ENCODE results near the gene AUTS2. TPM values are rescaled to one million over a fixed set of nuclear protein-coding genes. Genes with fewer than 3 reads are reported as not detected.

Gene AUTS2
- total and polyA plus RNA-seq, 10 of the 15 experiments (the other 5 are each of a cell fraction or from before 2014, with no cell fraction given) = 6.4 to 55.6 (median 21.6) TPM

- Histone ChIP-seq H3K27me3 (replicated peaks in 1 of 2; ENCODE audit: control insufficient read depth in 2 of 2, insufficient read depth in 2 of 2, low read length in 1 of 2) (no peaks in the 10 kb centered on the region), H3K36me3 (ENCODE audit: control insufficient read depth in 2 of 2, insufficient read depth in 2 of 2, low read length in 1 of 2) (no peaks in the 10 kb centered on the region), H3K4me1 (ENCODE audit: control insufficient read depth, insufficient read depth, low read length) (peaks cover 24% of the 10 kb centered on the region), H4K20me1 (ENCODE audit: control insufficient read depth, insufficient read depth) (no peaks in the 10 kb centered on the region), H3K4me3 (no peak overlapping the region), H3K27ac (ENCODE audit: control insufficient read depth, insufficient read depth) (no peak overlapping the region), H3K79me2 (ENCODE audit: control insufficient read depth, insufficient read depth, low read length) (peaks cover 44% of the 10 kb centered on the region), H3K9me3 (replicated peaks; ENCODE audit: control insufficient read depth, insufficient read depth, low read length) (no peaks in the 10 kb centered on the region), H3K9ac (ENCODE audit: control insufficient read depth, insufficient read depth, low read length) (no peak overlapping the region), H2AFZ (ENCODE audit: control insufficient read depth, low read depth, low read length) (no peak overlapping the region), H3K4me2 (ENCODE audit: control insufficient read depth, insufficient read depth) (no peak overlapping the region)
- WGBS (ENCODE audit: insufficient coverage, insufficient replicate concordance, low lambda C conversion rate, missing lambda C conversion rate) = 0% methylated on average over 2 of the region's 2 CpGs
- TF ChIP-seq ZBED1 (IDR thresholded peaks at IDR 0.05; ENCODE audit: borderline replicate concordance) (no peak), JUND (IDR thresholded peaks at IDR 0.05; ENCODE audit: low read depth, low read length) (no peak), TCF12 (IDR thresholded peaks at IDR 0.05; ENCODE audit: low read depth, low read length) (no peak), NR2C1 (IDR thresholded peaks at IDR 0.05) (no peak), FOXM1 (IDR thresholded peaks at IDR 0.05; ENCODE audit: low read depth, low read length) (no peak), MEF2A (IDR thresholded peaks at IDR 0.05; ENCODE audit: insufficient read depth, low read depth, low read length) (no peak), NR2F1 (conservative IDR thresholded peaks at IDR 0.05) (no peak)
- DNase-seq (ENCODE audit: low read depth, low spot score) (no peak), FAIRE-seq (no peak), ATAC-seq (no peak)
- ChIA-PET POLR2A (interaction anchor here (0.6 to 2.1 kb wide), 5 partner anchors 13 to 1321 kb away, joined by 3 to 7 read pairs (median 4); no protein-coding TSS in a partner anchor), RAD21 (ENCODE audit: unreplicated experiment) (interaction anchor here (0.6 to 6.6 kb wide), 8 partner anchors 13 to 134 kb away, joined by 3 to 42 read pairs (median 12); no protein-coding TSS in a partner anchor), SMC1A (ENCODE audit: uncharacterized antibody, unreplicated experiment) (interaction anchor here (0.9 to 9.2 kb wide), 14 partner anchors 13 to 238 kb away, joined by 3 to 88 read pairs (median 4); no protein-coding TSS in a partner anchor), CTCF (interaction anchor here (0.9 to 3.3 kb wide), 3 partner anchors 14 to 72 kb away, joined by 3 to 17 read pairs (median 3); no protein-coding TSS in a partner anchor)
- in situ Hi-C loops (cut with MboI) = loop anchor here (5.0 kb wide), 1 partner anchor 197 kb away; no protein-coding TSS in a partner anchor
- intact Hi-C loops (cut with micrococcal nuclease; ENCODE audit: unreplicated experiment) = loop anchor here (2.0 to 10.0 kb wide), 2 partner anchors 91 to 429 kb away; no protein-coding TSS in a partner anchor
- BruUV-seq (replicated peaks) = no TSS peak
Observed at GRCh38 chr7:69605546-69605945, 7.3 kb downstream of the AUTS2 start.

- H2AFZ ChIP-seq (ENCODE audit: control insufficient read depth, low read depth, low read length) = no peak overlapping the region
- ATAC-seq = no peak
- no TSS peak for BruUV-seq (replicated peaks)
- POLR2A ChIA-PET = no interaction called here
- CTCF ChIA-PET = no interaction called here
- H3K27me3 ChIP-seq (replicated peaks in 1 of 2; ENCODE audit: control insufficient read depth in 2 of 2, insufficient read depth in 2 of 2, low read length in 1 of 2) = no peaks in the 10 kb centered on the region
- H3K4me2 ChIP-seq (ENCODE audit: control insufficient read depth, insufficient read depth) = no peak overlapping the region
- H3K79me2 ChIP-seq (ENCODE audit: control insufficient read depth, insufficient read depth, low read length) = peaks cover 28% of the 10 kb centered on the region
- no peak overlapping the region for H3K27ac ChIP-seq (ENCODE audit: control insufficient read depth, insufficient read depth)
- DNase-seq (ENCODE audit: low read depth, low spot score) = no peak
- no peaks in the 10 kb centered on the region for H4K20me1 ChIP-seq (ENCODE audit: control insufficient read depth, insufficient read depth)
- SMC1A ChIA-PET (ENCODE audit: uncharacterized antibody, unreplicated experiment) = interaction anchor here (1.0 to 9.2 kb wide), 6 partner anchors 10 to 115 kb away, joined by 3 to 88 read pairs (median 6); no protein-coding TSS in a partner anchor
- RAD21 ChIA-PET (ENCODE audit: unreplicated experiment) = interaction anchor here (0.9 to 4.3 kb wide), 3 partner anchors 11 to 217 kb away, joined by 3 to 22 read pairs (median 3); no protein-coding TSS in a partner anchor
- 51% methylated on average over 4 of the region's 4 CpGs for WGBS (ENCODE audit: insufficient coverage, insufficient replicate concordance, low lambda C conversion rate, missing lambda C conversion rate)
- no peak overlapping the region for H3K9ac ChIP-seq (ENCODE audit: control insufficient read depth, insufficient read depth, low read length)
- H3K4me1 ChIP-seq (ENCODE audit: control insufficient read depth, insufficient read depth, low read length) = peaks cover 19% of the 10 kb centered on the region
- no peaks in the 10 kb centered on the region for H3K36me3 ChIP-seq (ENCODE audit: control insufficient read depth in 2 of 2, insufficient read depth in 2 of 2, low read length in 1 of 2)
- no peak overlapping the region for H3K4me3 ChIP-seq
- intact Hi-C loops (cut with micrococcal nuclease; ENCODE audit: unreplicated experiment) (loop anchor here (10.0 kb wide), 1 partner anchor 427 kb away; no protein-coding TSS in a partner anchor), in situ Hi-C loops (cut with MboI) (loop anchor here (5.0 kb wide), 1 partner anchor 194 kb away; no protein-coding TSS in a partner anchor)
- FAIRE-seq = no peak
- H3K9me3 ChIP-seq (replicated peaks; ENCODE audit: control insufficient read depth, insufficient read depth, low read length) = no peaks in the 10 kb centered on the region
- TF ChIP-seq JUNB (IDR thresholded peaks at IDR 0.05) (no peak), SUZ12 (IDR thresholded peaks at IDR 0.05; ENCODE audit: unreplicated experiment) (no peak), MXI1 (IDR thresholded peaks at IDR 0.05; ENCODE audit: low read depth, low read length) (no peak), ZNF274 (IDR thresholded peaks at IDR 0.05; ENCODE audit: insufficient read depth, insufficient read length) (no peak), SIX5 (IDR thresholded peaks at IDR 0.05; ENCODE audit: low read depth, low read length, severe bottlenecking) (no peak), LARP7 (IDR thresholded peaks at IDR 0.05) (no peak), CREM (IDR thresholded peaks at IDR 0.05; ENCODE audit: low read depth) (no peak), EP300 (IDR thresholded peaks at IDR 0.05; ENCODE audit: borderline replicate concordance in 1 of 2, control insufficient read depth in 1 of 2, low read depth in 2 of 2, low read length in 2 of 2) (no peak), KDM1A (IDR thresholded peaks at IDR 0.05; ENCODE audit: borderline replicate concordance) (no peak), NFYA (IDR thresholded peaks at IDR 0.05; ENCODE audit: borderline replicate concordance, low read depth, low read length) (no peak), ZSCAN29 (IDR thresholded peaks at IDR 0.05) (no peak), NFYB (IDR thresholded peaks at IDR 0.05; ENCODE audit: insufficient read depth, low read depth, low read length) (no peak), BRCA1 (IDR thresholded peaks at IDR 0.05; ENCODE audit: low read depth, low read length) (no peak)
Observed at GRCh38 chr7:69608049-69608448, 9.8 kb downstream of the AUTS2 start.

Measured in GM12878 (cell line).